HG03280 (cell line): ENCODE data around the gene TMEM114.

Experiments
- ATAC-seq: cut with Tn5 transposase; IDR thresholded peaks from one replicate; pipeline ENCODE4 v1.9.1; 2021; ENCODE audit warnings: mild to moderate bottlenecking, moderate library complexity; ENCODE audit not compliant: unreplicated experiment

The TMEM114 gene

DNA sequence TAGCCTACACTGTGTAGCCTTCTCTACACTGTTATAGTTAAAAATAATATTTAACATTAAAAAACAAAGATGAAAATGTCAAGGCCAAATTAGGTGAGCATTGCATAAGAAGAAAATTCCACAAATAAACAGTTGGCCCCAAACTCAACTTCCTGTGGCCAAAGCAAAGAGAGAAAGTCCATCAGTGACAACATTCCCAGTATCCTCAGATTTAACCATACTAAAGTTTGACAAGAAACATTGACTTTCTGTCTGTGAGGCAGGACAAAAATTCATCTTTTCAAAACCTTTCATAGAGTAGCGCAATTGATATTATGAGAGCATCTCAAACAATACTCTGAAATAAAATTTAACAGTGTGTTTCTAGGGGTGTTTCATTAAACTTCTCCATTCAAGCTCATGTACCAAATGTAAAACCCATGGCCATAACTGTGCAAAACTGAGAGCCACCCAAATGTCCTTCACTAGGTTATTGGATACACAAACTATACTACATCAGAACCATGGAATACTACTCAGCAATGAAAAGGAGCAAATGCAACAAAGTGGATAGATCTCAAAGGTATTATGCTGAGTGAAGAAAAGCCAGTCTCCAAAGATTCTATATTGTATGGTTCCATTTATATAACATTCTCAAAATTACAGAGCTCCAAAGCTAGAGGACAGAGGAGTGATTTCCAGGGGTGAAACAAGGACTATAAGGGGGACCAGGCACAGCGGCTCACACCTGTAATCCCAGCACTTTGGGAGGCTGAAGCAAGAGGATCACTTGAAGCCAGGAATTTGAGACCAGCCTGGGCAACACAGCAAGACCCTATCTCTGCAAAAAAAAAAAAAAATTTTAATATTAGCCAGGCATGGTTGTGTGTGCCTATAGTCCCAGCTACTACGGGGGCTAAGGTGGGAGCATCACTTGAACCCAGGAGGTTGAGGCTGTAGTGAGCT lies 38.7 kb downstream of the TMEM114 start:
- no peak for ATAC-seq

DNA sequence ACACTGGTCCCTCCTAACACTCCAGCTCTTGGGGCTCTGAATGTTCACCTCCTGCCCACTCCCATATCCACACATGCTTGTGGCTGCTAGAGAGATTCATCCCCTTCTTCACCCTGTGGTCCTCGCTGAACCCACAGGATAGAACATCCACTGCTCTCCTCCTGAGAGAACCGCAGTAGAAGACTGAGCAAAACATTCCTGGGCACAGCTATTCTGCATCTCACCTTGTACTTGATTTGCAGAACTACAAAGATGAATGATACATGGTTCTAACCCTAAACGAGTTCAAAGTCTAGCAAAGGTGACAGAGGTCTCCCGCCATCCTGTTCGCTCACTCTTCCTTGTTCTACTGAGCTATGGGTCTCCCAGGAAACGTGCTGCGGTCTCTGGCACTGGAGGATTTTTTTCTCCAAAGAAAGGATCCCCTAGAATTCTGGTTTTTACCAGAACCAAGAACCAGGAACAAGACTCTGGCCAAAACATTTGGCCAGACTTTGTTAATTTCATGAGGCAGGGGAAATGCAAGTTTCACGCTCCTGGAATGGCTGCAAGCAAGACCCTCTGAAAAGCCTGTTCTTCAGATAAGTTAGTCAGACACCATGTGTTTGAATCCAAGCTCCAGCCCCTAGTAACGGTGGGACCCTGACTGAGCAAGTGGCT lies 39.5 kb downstream of the TMEM114 start:
- ATAC-seq, result no peak

DNA sequence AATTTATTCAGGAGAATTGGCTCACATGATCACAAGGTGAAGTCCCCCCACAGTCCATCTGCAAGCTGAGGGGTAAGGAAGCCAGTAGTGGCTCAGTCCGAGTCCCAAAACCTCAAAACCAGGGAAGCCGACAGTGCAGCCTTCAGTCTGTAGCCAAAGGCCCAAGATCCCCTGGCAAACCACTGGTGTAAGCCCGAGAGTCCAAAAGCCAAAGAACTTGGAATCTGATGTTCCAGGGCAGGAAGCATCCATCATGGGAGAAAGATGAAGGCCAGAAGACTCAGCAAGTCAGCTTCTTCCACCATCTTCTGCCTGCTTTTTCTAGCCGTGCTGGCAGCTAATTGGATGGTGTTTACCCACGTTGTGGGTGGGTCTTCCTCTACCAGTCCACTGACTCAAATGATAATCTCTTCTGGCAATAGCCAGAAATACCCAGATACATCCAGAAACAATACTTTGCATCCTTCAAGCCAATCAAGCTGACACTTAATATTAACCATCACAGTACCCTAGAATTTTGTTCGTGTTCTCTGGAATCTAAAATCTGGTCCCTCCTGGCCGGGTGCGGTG lies 40.4 kb downstream of the TMEM114 start:
- ATAC-seq, result no peak

DNA sequence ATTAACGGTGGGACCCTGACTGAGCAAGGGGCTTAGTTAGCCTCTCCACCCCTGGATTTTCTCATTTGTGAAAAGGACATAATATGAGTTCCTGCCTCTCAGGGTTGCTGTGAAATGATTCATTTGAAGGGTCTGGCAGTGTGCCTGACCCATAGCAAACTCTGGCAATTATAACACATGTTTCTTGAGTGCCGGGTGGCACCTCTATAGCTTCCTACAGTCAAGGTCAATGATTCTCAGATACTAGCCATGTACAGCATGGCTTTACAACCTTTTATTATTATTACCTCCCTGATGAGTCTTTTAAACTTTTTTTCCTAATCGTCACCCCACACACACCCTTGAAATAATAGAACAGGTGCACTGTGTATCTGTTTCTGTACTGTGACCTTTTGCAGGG lies 42.1 kb downstream of the TMEM114 start:
- no peak for ATAC-seq

DNA sequence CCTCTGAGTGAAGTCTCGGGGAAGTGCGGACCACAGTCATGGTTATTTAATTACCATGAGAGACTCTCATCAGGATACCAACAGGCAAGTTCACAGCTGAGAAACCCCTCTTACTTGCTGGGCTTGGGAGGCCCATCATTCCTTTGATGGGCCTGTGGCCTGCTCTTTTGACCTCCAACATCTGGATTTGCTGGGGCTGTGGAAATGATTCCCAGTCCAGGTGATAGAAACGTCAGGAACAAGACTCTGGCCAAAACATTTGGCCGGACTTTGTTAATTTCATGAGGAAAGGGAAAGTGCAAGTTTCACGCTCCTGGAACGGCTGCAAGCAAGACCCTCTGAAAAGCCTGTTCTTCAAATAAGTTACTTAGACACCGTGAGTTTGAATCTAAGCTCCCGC lies 42.5 kb downstream of the TMEM114 start:
- no peak for ATAC-seq

DNA sequence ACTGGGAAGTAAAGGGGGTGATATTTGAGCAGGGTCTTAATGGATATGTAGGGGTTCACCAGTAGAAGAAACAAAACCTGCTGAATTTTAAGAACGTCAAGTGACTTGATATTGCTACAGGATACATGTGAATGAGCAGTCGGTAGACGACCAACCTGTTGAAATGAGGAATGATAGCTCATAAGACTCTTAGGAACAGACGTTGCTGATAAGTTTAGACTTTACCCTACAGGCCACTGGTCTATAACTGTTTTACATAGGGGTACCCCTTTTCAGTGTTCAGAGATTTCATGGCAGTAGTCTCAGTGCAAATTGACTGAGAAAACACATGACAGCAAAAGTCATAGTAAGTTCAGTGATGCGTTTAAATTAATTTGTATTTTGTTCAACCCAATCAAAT lies 45.9 kb downstream of the TMEM114 start:
- ATAC-seq, result no peak

DNA sequence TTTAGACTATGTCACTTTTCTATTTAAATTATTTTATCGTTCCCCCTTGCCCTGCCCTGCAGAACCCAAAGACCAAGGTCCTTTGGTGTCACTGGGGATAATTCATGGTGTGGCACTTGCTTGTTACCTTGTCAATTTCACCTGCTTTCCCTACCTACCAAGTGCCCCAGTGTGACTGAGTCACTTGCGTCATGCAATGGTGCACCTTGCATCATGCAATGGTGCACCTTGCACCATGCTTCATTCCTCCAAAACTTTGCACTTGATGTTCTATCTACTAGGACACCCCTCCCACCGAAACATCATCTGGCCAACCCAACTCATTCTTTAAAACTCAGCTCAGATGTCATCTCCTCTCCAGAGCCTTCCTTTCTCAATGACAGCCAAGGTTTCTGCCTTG lies 47.1 kb downstream of the TMEM114 start:
- no peak for ATAC-seq

DNA sequence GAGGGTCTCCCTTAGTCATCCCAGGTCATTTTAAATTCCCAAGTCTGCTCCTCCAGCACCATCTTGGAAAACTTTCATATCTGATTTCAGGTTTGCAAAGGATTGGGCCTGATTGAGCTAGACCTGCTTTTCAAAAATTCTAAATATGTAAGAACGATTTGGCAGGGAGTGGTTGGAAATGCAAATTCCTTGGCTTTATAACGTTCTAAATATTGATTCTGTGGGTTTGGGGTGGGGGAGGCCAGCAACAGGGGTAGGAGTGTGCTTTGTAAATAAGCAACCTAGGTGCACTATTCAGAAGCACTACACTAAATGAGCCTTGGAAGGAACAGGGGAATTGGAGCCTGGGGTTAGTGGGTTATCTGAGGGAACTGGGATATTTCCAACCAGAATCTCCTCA lies 47.9 kb downstream of the TMEM114 start:
- no peak for ATAC-seq

DNA sequence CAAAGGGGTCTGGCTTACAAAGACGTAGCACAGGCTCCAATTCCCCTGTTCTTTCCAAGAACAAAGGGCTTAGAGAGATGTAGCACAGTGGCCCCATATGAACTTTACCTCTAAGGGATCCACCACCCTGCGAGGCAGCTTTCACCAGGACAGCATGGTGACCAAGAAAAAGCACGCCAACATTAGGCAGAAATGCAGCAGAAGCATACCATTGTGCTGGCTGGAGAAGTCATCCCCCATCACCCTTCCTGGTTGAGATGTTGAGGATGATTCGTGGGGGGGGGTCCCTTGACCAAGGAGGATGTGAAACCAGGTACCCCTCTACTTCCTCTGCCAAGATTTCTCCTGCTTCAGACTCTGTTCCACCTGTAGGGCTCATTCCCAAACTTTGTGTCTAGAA lies 48.4 kb downstream of the TMEM114 start:
- ATAC-seq, result no peak

DNA sequence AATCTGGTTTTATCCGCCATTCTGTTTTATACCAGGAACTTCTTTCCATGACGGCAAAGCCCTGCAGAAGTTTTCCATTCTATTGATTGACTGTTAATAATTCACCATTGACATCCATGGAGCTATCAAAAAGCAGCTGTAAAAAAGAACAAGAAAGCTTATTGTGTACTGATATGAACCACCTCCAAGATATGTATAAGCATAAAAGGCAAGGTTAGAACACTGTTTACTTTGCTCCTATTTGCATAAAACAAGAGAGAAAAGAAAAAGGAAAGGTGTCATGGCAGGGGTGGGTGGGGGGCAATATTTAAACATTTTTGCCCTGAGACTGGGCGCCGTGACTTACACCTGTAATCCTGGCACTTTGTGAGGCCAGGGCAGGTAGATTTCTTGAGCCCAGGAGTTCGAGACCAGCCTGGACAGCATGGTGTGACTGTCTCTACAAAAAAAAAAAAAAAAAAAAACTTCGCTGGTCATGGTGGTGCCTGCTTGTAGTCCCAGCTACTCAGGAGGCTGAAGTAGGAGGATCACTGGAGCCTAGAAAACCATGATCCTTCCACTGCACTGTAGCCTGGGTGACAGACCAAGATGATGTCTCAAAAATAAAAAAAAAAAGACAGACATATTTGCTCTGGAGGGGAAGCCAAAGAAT lies 52.5 kb downstream of the TMEM114 start:
- ATAC-seq, result no peak

DNA sequence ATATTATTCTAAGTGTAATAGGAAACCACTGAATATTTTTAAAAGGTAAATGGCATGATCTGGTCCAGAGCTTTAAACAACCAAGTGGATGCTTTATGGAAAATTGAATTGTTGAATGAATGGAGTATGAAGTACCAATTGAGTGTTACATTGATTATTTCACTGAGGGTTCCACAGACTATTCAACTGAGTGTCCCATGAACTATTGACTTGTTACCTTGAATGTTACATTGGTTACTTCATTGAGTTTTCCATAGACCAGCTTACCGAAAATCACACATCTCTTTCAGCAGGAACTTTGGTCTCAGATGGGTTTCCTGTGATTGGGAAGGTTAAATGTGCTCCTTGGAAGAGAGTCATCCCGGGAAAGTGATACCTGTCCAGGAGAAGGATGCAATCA lies 56.8 kb downstream of the TMEM114 start:
- no peak for ATAC-seq

DNA sequence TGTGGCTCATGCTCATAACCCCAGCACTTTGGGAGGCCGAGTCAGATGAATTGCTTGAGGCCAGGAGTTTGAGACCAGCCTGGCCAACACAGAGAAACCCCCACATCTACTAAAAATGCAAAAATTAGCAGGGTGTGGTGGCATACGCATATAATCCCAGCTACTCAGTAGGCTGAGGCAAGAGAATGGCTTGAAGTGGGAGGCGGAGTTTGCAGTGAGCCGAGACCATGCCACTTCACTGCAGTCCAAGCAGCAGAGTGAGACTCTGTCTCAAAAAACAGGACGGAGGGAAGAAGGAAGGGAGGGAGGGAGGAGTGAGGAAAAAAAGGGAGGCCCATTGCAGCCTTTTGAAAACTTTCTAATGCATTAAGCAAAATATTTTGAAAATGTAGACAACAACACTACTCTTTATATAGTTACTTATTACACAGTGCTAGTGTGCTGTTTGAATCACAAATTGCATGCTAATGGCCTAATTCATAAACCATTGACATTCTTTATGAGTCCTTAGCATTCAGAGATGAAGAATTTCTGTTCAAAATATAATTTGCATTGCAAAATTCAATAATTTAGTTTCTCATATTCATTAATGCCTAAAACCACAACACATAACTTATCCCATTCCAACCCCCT lies 59.4 kb downstream of the TMEM114 start:
- ATAC-seq, result no peak

DNA sequence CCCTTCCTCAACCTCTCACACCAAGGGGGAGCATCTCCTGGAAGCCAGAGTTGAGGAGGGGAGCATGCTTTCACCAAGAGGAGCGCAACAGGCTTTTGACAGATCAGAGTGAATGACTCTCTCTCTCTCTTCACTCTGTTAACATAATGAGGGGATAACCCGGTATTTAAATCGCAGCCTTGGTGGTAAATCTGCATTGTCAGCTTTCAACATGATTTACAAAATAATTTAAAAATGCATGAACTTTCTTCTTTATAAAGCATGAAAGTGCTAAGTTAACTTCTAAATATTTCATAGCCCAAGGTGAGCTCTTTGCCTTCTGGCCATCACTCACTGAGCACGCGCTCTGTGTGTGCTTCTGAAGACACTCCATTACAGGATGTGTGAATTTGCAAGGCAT lies 61.8 kb downstream of the TMEM114 start:
- no peak for ATAC-seq

DNA sequence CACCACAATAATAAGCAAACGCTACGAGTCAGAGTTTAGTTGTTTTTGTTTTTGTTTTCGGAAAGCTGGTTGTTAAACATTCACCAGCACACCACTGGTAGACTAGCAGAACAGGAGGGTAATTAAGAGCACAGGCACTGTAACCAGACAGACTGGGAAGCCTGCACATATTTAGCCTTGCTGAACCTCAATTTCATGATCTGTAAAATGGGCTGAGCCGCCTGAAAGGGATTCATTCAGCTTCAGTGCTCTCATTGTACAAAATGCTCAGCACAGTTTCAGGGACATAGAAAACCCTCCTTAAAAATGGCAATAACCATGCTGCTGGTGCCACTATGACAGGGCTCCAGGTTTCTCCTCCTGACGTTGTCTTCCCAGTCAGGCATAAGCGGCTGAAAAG lies 66.4 kb downstream of the TMEM114 start:
- ATAC-seq, result no peak

DNA sequence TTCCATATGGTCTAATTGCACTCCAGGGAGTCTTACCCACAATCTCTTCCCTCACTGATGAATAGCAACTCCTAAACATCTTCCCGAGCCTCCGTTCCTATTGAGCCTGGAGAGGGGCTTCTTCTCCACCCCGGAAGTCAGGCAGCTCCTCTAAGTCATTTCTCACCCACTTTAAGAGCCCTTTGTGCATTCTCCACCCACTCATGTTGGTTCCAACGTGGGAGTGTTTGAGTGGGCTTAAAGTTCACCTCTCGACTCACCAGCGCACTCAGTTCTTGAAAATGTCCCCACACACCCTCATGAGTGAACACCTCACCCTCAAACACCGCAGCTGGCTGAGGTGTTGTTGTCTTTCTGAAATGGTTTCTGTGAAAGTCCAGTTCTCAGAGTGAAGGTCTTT lies 67.6 kb downstream of the TMEM114 start:
- no peak for ATAC-seq

DNA sequence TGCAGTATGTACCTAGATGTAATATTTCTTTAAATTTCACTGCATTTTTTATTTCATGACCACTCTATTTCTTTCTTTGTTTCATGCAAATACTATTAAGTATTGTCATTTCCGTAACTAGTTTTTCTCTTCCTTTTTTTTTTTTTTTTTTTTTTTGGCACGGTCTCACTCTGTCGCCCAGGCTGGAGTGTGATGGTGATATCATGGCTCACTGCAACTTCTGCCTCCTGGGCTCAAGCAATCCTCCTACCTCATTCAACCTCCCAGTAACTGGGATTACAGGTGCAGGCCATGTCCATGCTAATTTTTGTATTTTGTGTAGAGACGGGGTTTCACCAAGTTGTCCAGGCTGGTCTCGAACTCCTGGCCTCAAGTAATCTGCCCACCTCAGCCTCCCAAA lies 70.7 kb downstream of the TMEM114 start:
- ATAC-seq, result no peak
